ENCODE measurements around the gene ST8SIA5. TPM values are rescaled to one million over a fixed set of nuclear protein-coding genes. Genes with fewer than 3 reads are reported as not detected.

The ST8SIA5 gene, protein sequence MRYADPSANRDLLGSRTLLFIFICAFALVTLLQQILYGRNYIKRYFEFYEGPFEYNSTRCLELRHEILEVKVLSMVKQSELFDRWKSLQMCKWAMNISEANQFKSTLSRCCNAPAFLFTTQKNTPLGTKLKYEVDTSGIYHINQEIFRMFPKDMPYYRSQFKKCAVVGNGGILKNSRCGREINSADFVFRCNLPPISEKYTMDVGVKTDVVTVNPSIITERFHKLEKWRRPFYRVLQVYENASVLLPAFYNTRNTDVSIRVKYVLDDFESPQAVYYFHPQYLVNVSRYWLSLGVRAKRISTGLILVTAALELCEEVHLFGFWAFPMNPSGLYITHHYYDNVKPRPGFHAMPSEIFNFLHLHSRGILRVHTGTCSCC
- total RNA-seq, result not detected in 2 replicates

DNA sequence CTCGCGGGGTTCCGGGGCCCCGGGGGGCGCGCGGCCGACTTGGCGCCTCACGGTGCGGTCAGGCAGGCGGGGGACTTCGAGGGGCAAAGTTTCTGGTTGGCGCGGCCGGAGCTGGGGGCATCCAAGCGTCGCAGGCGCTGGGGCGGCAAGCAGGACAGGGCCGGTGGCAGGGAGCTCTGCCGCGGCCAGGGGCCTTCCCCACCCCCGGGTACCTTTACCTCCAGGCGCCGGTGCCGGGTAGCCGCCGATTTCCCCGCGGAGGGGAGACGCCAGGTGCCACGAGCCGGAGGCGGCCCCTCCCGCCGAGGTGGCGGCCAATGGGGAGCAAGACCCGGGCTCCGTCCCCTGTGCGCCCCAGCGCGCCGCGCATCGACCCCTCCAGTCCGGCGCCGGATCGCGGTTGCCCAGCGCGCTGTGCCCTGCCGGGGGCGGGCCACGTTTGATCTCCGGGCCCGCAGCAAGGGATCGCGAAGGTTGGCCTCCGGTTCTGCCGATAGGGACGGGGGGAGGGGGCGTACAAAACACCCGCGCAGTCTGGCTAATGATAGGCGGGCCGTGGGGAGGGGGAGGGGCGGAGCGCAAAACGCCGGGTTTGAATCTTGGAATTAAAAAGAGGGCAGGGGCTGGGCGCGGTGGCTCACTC lies at the start of gene ST8SIA5:
Gene ST8SIA5, minus strand, starts transcription at position 495 of the 643 bp plus-strand sequence. CDS start 545 bp downstream, outside the sequence.

DNA sequence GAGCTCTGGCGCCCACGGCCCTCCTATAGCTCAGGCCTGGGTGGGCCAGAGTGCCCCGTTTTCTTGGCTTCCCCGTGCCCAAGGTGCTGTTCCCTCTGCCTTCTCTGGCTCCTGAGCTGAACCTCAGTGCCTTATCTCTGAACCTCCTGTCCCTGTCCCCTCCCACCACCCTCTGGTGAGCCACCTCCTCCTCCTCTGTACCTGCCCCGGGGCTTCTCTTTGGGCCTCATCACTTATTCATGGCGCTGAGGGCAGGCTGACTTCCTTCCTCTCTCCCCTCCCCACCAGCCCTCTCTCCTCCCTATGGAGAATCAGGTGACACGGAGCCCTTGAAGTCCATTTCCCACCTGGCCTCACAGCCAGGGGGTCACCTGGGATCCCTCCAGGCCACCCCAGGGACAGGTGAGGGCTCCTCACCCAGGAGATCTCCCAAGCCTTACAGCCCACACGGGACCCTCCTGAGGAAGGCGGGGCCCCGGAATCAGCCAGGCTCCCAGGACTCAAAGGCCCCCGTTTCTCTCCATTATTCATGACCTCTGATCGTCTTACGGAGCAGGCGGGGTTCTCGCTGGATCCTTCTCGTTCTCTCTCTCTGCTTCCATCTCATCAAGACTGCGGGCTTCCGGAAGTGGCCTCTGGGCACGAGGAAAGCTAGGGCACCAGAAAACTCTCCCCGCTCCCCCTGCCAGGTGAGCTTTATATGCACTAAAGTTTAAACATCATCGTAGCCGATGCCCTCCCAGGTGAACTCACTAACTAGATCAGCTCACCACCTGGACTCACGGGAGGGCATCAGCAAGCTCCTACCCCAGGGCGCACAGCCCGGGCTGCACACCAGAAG lies 99.5 kb downstream of the ST8SIA5 start, which contains the start of gene LOXHD1:
Gene LOXHD1, minus strand, starts transcription at position 106 of the 841 bp plus-strand sequence. CDS start 187 bp downstream, outside the sequence.

Other genes starting within 250 kb of the ST8SIA5 start
- not detected in 2 replicates for gene LOXHD1, start 99.8 kb downstream of the ST8SIA5 start, total RNA-seq
- 21.4 and 26.2 TPM in 2 replicates for gene PIAS2, start 160.5 kb upstream of the ST8SIA5 start, total RNA-seq
- 0.89 and 1.6 TPM in 2 replicates for gene KATNAL2, start 160.5 kb upstream of the ST8SIA5 start, total RNA-seq